ENCODE measurements around the gene HSD17B1. TPM values are rescaled to one million over a fixed set of nuclear protein-coding genes. Genes with fewer than 3 reads are reported as not detected.

Gene HSD17B1
- total and polyA plus RNA-seq, 2 of the 13 experiments (the other 11 are each of a cell fraction or from before 2014, with no cell fraction given): 0.54 to 0.93 TPM

DNA sequence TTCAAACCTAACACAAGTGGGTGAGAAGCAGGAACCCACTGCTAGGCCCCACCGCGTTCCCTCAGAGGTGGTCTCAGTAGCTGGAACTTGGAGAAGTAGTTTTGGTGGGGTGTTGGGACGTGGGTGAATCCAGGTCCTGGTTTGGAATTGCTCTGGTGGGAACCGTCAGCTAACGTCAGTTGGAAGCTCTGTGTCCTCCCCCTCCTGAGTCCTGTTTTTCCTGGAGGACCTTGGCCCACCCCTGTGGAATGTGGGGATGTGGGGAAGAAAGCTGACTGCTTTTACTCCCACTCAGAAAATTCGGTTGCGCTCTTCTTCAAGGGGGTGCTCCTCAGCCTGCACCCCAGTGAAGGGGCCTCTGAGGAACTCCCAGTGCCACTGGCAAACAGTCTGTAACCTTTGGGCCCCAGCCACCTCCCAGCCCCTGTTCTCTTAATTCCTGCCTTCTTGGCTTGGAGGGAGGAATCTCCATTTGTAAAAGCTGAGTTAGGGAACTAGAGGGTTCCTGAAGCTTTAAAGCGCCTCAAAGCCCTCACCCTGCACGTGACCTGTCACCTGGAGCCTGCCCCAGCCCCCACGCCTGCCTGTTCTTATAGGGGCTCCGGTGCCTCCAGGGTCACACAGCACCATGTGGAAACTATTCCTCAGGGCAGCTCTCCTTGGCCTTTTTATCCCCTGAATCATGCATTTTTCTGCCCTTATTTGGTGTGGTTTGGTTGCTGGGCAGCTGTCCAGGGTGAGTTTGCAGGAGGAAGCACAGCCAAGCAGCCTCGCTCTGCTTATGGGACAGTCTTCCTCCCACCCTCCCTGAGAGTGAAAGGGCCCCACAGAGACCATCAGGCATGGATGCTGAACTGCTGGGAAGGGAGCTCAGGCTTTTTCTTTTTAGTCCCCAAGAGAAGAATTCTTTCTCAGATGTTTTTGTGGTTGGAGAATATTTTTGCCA, 32.9 kb upstream of the HSD17B1 start (continued):
- TF ChIP-seq ZBTB25 (CRISPR knock-in tag; IDR thresholded peaks at IDR 0.05) (no peak), IRX3 (CRISPR knock-in tag; IDR thresholded peaks at IDR 0.05; ENCODE audit: borderline replicate concordance, low read depth) (no peak), ZNF3 (CRISPR knock-in tag; IDR thresholded peaks at IDR 0.05) (no peak), CENPX (CRISPR knock-in tag; IDR thresholded peaks at IDR 0.05) (no peak), ZSCAN20 (CRISPR knock-in tag; IDR thresholded peaks at IDR 0.05; ENCODE audit: borderline replicate concordance) (no peak), E2F2 (CRISPR knock-in tag; IDR thresholded peaks at IDR 0.05; ENCODE audit: borderline replicate concordance) (no peak), NONO (IDR thresholded peaks at IDR 0.05) (no peak), NONO (CRISPR knock-in tag; conservative IDR thresholded peaks at IDR 0.05) (no peak; the same call in 1 of the 2 replicates), RFXAP (CRISPR knock-in tag; IDR thresholded peaks at IDR 0.05; ENCODE audit: borderline replicate concordance) (no peak), CBFB (CRISPR knock-in tag; IDR thresholded peaks at IDR 0.05) (no peak), KLF16 (CRISPR knock-in tag; IDR thresholded peaks at IDR 0.05) (0 out of 4 replicates have a peak, but pooled peaks of 1 of the 2 experiments have one; percentile 42), ZNF275 (CRISPR knock-in tag; IDR thresholded peaks at IDR 0.05; ENCODE audit: borderline replicate concordance) (no peak), KDM2A (CRISPR knock-in tag; IDR thresholded peaks at IDR 0.05; ENCODE audit: borderline replicate concordance, low read depth) (0 out of 2 replicates have a peak, but pooled peaks have one; percentile 1), NFE2L2 (IDR thresholded peaks at IDR 0.05; ENCODE audit: low read length) (no peak), YY1 (IDR thresholded peaks at IDR 0.05; ENCODE audit: insufficient read depth, insufficient replicate concordance, low read depth, low read length) (no peak), MED1 (CRISPR knock-in tag; IDR thresholded peaks at IDR 0.05) (peak; percentile 32; the same call in 1 of the 2 replicates), ZNF430 (CRISPR knock-in tag; IDR thresholded peaks at IDR 0.05) (no peak)
- TF ChIP-seq, protein P1, sequence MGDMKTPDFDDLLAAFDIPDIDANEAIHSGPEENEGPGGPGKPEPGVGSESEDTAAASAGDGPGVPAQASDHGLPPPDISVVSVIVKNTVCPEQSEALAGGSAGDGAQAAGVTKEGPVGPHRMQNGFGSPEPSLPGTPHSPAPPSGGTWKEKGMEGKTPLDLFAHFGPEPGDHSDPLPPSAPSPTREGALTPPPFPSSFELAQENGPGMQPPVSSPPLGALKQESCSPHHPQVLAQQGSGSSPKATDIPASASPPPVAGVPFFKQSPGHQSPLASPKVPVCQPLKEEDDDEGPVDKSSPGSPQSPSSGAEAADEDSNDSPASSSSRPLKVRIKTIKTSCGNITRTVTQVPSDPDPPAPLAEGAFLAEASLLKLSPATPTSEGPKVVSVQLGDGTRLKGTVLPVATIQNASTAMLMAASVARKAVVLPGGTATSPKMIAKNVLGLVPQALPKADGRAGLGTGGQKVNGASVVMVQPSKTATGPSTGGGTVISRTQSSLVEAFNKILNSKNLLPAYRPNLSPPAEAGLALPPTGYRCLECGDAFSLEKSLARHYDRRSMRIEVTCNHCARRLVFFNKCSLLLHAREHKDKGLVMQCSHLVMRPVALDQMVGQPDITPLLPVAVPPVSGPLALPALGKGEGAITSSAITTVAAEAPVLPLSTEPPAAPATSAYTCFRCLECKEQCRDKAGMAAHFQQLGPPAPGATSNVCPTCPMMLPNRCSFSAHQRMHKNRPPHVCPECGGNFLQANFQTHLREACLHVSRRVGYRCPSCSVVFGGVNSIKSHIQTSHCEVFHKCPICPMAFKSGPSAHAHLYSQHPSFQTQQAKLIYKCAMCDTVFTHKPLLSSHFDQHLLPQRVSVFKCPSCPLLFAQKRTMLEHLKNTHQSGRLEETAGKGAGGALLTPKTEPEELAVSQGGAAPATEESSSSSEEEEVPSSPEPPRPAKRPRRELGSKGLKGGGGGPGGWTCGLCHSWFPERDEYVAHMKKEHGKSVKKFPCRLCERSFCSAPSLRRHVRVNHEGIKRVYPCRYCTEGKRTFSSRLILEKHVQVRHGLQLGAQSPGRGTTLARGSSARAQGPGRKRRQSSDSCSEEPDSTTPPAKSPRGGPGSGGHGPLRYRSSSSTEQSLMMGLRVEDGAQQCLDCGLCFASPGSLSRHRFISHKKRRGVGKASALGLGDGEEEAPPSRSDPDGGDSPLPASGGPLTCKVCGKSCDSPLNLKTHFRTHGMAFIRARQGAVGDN (CRISPR knock-in tag; IDR thresholded peaks at IDR 0.05): peak; percentile 85
- TF ChIP-seq, protein P2, sequence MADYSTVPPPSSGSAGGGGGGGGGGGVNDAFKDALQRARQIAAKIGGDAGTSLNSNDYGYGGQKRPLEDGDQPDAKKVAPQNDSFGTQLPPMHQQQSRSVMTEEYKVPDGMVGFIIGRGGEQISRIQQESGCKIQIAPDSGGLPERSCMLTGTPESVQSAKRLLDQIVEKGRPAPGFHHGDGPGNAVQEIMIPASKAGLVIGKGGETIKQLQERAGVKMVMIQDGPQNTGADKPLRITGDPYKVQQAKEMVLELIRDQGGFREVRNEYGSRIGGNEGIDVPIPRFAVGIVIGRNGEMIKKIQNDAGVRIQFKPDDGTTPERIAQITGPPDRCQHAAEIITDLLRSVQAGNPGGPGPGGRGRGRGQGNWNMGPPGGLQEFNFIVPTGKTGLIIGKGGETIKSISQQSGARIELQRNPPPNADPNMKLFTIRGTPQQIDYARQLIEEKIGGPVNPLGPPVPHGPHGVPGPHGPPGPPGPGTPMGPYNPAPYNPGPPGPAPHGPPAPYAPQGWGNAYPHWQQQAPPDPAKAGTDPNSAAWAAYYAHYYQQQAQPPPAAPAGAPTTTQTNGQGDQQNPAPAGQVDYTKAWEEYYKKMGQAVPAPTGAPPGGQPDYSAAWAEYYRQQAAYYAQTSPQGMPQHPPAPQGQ (CRISPR knock-in tag; IDR thresholded peaks at IDR 0.05; ENCODE audit: borderline replicate concordance): no peak
